HTR-8/SVneo (cell line): ENCODE measurements around the gene KCNH4.
A peak's percentile ranks its signal among the peaks of the same experiment; 100 is the strongest.
"Not testable (repeated sequence)": the region's sequence is repeated elsewhere in the genome, so short reads cannot be mapped to it uniquely, and the experiment has no call there.

Source experiments
- DNase-seq: peaks from one replicate; pipeline ENCODE4 v3.0.0; 2011; ENCODE audit warnings: low spot score, mixed read lengths; ENCODE audit not compliant: insufficient read length
- FAIRE-seq: peaks from 2 replicates; lab custom pipeline; 2011; peaks lifted over from hg19 to GRCh38; lab: Jason Lieb, UNC

Gene KCNH4

GRCh38 chr17:42142371-42142896 is 38.5 kb downstream of the KCNH4 start:
- peak; percentile 97 for FAIRE-seq
- DNase-seq = peak; percentile 76

- peak; percentile 86 for FAIRE-seq
- no peak for DNase-seq
Observed at GRCh38 chr17:42141382-42141781, 39.6 kb downstream of the KCNH4 start.

GRCh38 chr17:42140690-42141089 is 40.3 kb downstream of the KCNH4 start:
- FAIRE-seq, DNase-seq: not testable (repeated sequence)

- DNase-seq (no peak), FAIRE-seq (no peak)
Observed at GRCh38 chr17:42138749-42139492, 42.0 kb downstream of the KCNH4 start.

GRCh38 chr17:42136654-42137051 is 44.3 kb downstream of the KCNH4 start:
- DNase-seq = no peak
- FAIRE-seq = no peak

GRCh38 chr17:42135664-42136653 is 45.0 kb downstream of the KCNH4 start:
- DNase-seq (peak; percentile 52), FAIRE-seq (peak; percentile 75)

- FAIRE-seq (no peak), DNase-seq (no peak)
Observed at GRCh38 chr17:42135151-42135550, 45.8 kb downstream of the KCNH4 start.

- no peak for DNase-seq
- no peak for FAIRE-seq
Observed at GRCh38 chr17:42133461-42134041, 47.4 kb downstream of the KCNH4 start.

GRCh38 chr17:42132941-42133340 is 48.0 kb downstream of the KCNH4 start:
- no peak for DNase-seq

GRCh38 chr17:42131981-42132432 is 48.9 kb downstream of the KCNH4 start:
- DNase-seq = no peak
- no peak for FAIRE-seq

More at GRCh38 chr17:42132941-42133340, 48.0 kb downstream of the KCNH4 start:
- FAIRE-seq = no peak

GRCh38 chr17:42131232-42131631 is 49.7 kb downstream of the KCNH4 start:
- DNase-seq (no peak), FAIRE-seq (peak; percentile 55)

GRCh38 chr17:42130310-42130936 is 50.5 kb downstream of the KCNH4 start:
- no peak for FAIRE-seq

GRCh38 chr17:42129109-42129837 is 51.7 kb downstream of the KCNH4 start:
- DNase-seq (no peak), FAIRE-seq (no peak)

More at GRCh38 chr17:42130310-42130936, 50.5 kb downstream of the KCNH4 start:
- no peak for DNase-seq

- DNase-seq (no peak), FAIRE-seq (no peak)
Observed at GRCh38 chr17:42127414-42127813, 53.5 kb downstream of the KCNH4 start.

- DNase-seq (no peak), FAIRE-seq (peak; percentile 40)
Observed at GRCh38 chr17:42126836-42127235, 54.1 kb downstream of the KCNH4 start.

- no peak for DNase-seq
- FAIRE-seq = no peak
Observed at GRCh38 chr17:42125565-42125964, 55.4 kb downstream of the KCNH4 start.

GRCh38 chr17:42124256-42124655 is 56.7 kb downstream of the KCNH4 start:
- DNase-seq (no peak), FAIRE-seq (no peak)

GRCh38 chr17:42122371-42123303 is 58.3 kb downstream of the KCNH4 start, which contains the start of gene HSPB9:
TSS of gene HSPB9 (plus strand) at chr17:42122804. CDS start at chr17:42122851, 47 bp downstream.
- FAIRE-seq = peak; percentile 33
- no peak for DNase-seq
